IMR-90 (cell line): ENCODE measurements around the gene SCFD2. TPM values are rescaled to one million over a fixed set of nuclear protein-coding genes. Genes with fewer than 3 reads are reported as not detected.
"Not testable (repeated sequence)": the region's sequence is repeated elsewhere in the genome, so short reads cannot be mapped to it uniquely, and the experiment has no call there.

Source experiments
- ATAC-seq: fragments of 200-7000 bp; cut with Tn5 transposase; 2 replicates; pipeline ENCODE4 v1.9.1; 2020; ENCODE audit warnings: low read depth, mild to moderate bottlenecking, moderate library complexity
- BruUV-seq: library from RNA; stranded (reverse); fragments of 400-500 nt; replicated peaks from 2 replicates; lab custom pipeline; 2021; lab: Mats Ljungman, UMichigan
- CTCF ChIA-PET: fragments of 300-600 bp; formaldehyde crosslinking; extraction: SDS; loops from one replicate; lab custom pipeline; 2021; ENCODE audit warnings: antibody characterized with exemption; lab: Yijun Ruan, JAX
- POLR2A ChIA-PET: fragments of 300-600 bp; sonication (Branson Sonifier 250); formaldehyde crosslinking; loops from one replicate; lab custom pipeline; 2022; ENCODE audit warnings: antibody characterized with exemption; ENCODE audit not compliant: unreplicated experiment; lab: Charles Lee
- DNase-seq: peaks from one replicate; pipeline ENCODE4 v3.0.0; 2013
- H2AFZ ChIP-seq: replicated peaks from 2 replicates; pipeline ENCODE3; 2013; ENCODE audit warnings: low read length, mild to moderate bottlenecking; ENCODE audit not compliant: poor library complexity
- H2AK5ac ChIP-seq: 2 replicates; pipeline ENCODE4 v1.6.1; 2013; ENCODE audit warnings: low read depth, low read length, inconsistent platforms
- H2AK9ac ChIP-seq: replicated peaks from 2 replicates; pipeline ENCODE3; 2013; ENCODE audit warnings: mild to moderate bottlenecking, low read depth, low read length, moderate library complexity; ENCODE audit not compliant: poor library complexity
- H2BK120ac ChIP-seq: 2 replicates; pipeline ENCODE4 v1.6.1; 2013; ENCODE audit warnings: low read depth, low read length, inconsistent platforms
- H2BK15ac ChIP-seq: 3 replicates; pipeline ENCODE4 v1.6.1; 2013; ENCODE audit warnings: low read depth, low read length, inconsistent platforms
- H2BK20ac ChIP-seq: 2 replicates; pipeline ENCODE4 v1.6.1; 2013; ENCODE audit warnings: low read depth, mild to moderate bottlenecking, inconsistent platforms, low read length, moderate library complexity
- H2BK5ac ChIP-seq: 2 replicates; pipeline ENCODE4 v1.6.1; 2013; ENCODE audit warnings: mild to moderate bottlenecking, low read depth, low read length, inconsistent platforms; ENCODE audit not compliant: poor library complexity, severe bottlenecking
- H3K14ac ChIP-seq: replicated peaks from 2 replicates; pipeline ENCODE4 v1.6.1; 2013; ENCODE audit warnings: low read depth, low read length, inconsistent platforms
- H3K18ac ChIP-seq: 2 replicates; pipeline ENCODE4 v1.6.1; 2013; ENCODE audit warnings: low read depth, low read length, control low read depth
- H3K23ac ChIP-seq: 2 replicates; pipeline ENCODE4 v1.6.1; 2013; ENCODE audit warnings: low read depth, low read length, inconsistent platforms
- H3K27ac ChIP-seq: 2 replicates; pipeline ENCODE4 v1.5.1; 2013; ENCODE audit warnings: mild to moderate bottlenecking, control low read depth, low read length; ENCODE audit not compliant: insufficient read depth
- H3K27me3 ChIP-seq: 2 replicates; pipeline ENCODE4 v1.6.1; 2013; ENCODE audit warnings: low read length; ENCODE audit not compliant: control insufficient read depth, insufficient read depth
- H3K36me3 ChIP-seq: 2 replicates; pipeline ENCODE4 v1.6.1; 2013; ENCODE audit warnings: low read length, mixed read lengths; ENCODE audit not compliant: control insufficient read depth, insufficient read depth
- H3K4ac ChIP-seq: 2 replicates; pipeline ENCODE4 v1.6.1; 2013; ENCODE audit warnings: low read depth, low read length, inconsistent platforms
- H3K4me1 ChIP-seq: 2 replicates; pipeline ENCODE4 v1.6.1; 2013; ENCODE audit warnings: low read length, mixed read lengths; ENCODE audit not compliant: control insufficient read depth, insufficient read depth
- H3K4me2 ChIP-seq: 2 replicates; pipeline ENCODE4 v1.6.1; 2013; ENCODE audit warnings: low read depth, mild to moderate bottlenecking, control low read depth, low read length, moderate library complexity
- H3K4me3 ChIP-seq: 2 replicates; pipeline ENCODE4 v1.5.1; 2013; ENCODE audit warnings: low read depth, mild to moderate bottlenecking, control low read depth, low read length, moderate library complexity; ENCODE audit not compliant: insufficient read depth
- H3K56ac ChIP-seq: 2 replicates; pipeline ENCODE4 v1.6.1; 2013; ENCODE audit warnings: low read length, inconsistent platforms; ENCODE audit not compliant: insufficient read depth; ENCODE audit errors: extremely low read depth
- H3K79me1 ChIP-seq, 2 experiments: 2 replicates each; pipeline ENCODE4 v1.6.1; 2013; ENCODE audit warnings: low read length in 2 of 2, inconsistent platforms in 1 of 2, low read depth in 1 of 2
- H3K9ac ChIP-seq: 2 replicates; pipeline ENCODE4 v1.6.1; 2013; ENCODE audit warnings: low read depth, low read length, control low read depth
- H3K9me1 ChIP-seq: 2 replicates; pipeline ENCODE4 v1.6.1; 2013; ENCODE audit warnings: low read length, inconsistent platforms; ENCODE audit not compliant: insufficient read depth
- H3K9me3 ChIP-seq: 2 replicates; pipeline ENCODE4 v1.6.1; 2013; ENCODE audit warnings: low read length; ENCODE audit not compliant: control insufficient read depth, insufficient read depth
- H4K20me1 ChIP-seq: 2 replicates; pipeline ENCODE4 v1.6.1; 2013; ENCODE audit warnings: low read length, inconsistent platforms; ENCODE audit not compliant: insufficient read depth
- H4K5ac ChIP-seq: 2 replicates; pipeline ENCODE4 v1.6.1; 2013; ENCODE audit warnings: mild to moderate bottlenecking, low read depth, low read length, control low read depth
- H4K8ac ChIP-seq, 2 experiments: 2 replicates each; pipeline ENCODE4 v1.6.1; 2013; ENCODE audit warnings: low read depth in 2 of 2, low read length in 2 of 2, control low read depth in 1 of 2, inconsistent platforms in 1 of 2
- H4K91ac ChIP-seq: 2 replicates; pipeline ENCODE4 v1.6.1; 2013; ENCODE audit warnings: low read depth, low read length, inconsistent platforms; ENCODE audit not compliant: insufficient read depth
- whole genome bisulfite sequencing, 2 experiments: methylation state at CpG; one replicate each; pipeline versions ENCODE4 v1.1.5 to v1.1.7; 2013; ENCODE audit warnings: missing lambda C conversion rate in 2 of 2; ENCODE audit not compliant: insufficient read length in 1 of 2; ENCODE audit errors: extremely low coverage in 2 of 2; 5-methylcytosine and 5-hydroxymethylcytosine counted together
- dilution Hi-C: fragments of 300-500 bp; cut with HindIII; formaldehyde crosslinking; loops from one replicate; pipeline ENCODE4 v1.14.3; 2018; ENCODE audit warnings: low sequenced_read_pairs; ENCODE audit not compliant: unreplicated experiment
- in situ Hi-C: fragments of 300-500 bp; cut with MboI; formaldehyde crosslinking; loops from 3 replicates; pipeline ENCODE4 v1.14.3; 2019; ENCODE audit warnings: low sequenced_read_pairs, inconsistent platforms, mixed read lengths
- intact Hi-C: fragments of 100-400 bp; cut with micrococcal nuclease; formaldehyde crosslinking; loops from 2 replicates; pipeline ENCODE4 v1.10.0; 2022
- polyA plus RNA-seq, 3 experiments: library from polyadenylated mRNA; depleted of rRNA; stranded (reverse); fragments of >200 nt; gene quantifications; 2 replicates each; pipeline ENCODE4 v1.2.3, GENCODE V29; 2012; ENCODE audit warnings: low replicate concordance in 1 of 3
- total RNA-seq: library from RNA; depleted of rRNA; stranded (reverse); fragments of >200 nt; gene quantifications from 2 replicates; pipeline ENCODE4 v1.2.3, GENCODE V29; 2012
- TF ChIP-seq, protein P1 (sequence below): fragments of 150-350 bp; IDR thresholded peaks from 2 replicates; pipeline ENCODE4 v1.6.1; 2017; ENCODE audit warnings: mild to moderate bottlenecking, antibody characterized with exemption, low read length, low read depth

The SCFD2 gene
- total and polyA plus RNA-seq, 2 of the 4 experiments (the other 2 are of a cell fraction), result 18.9 to 62.4 TPM

DNA sequence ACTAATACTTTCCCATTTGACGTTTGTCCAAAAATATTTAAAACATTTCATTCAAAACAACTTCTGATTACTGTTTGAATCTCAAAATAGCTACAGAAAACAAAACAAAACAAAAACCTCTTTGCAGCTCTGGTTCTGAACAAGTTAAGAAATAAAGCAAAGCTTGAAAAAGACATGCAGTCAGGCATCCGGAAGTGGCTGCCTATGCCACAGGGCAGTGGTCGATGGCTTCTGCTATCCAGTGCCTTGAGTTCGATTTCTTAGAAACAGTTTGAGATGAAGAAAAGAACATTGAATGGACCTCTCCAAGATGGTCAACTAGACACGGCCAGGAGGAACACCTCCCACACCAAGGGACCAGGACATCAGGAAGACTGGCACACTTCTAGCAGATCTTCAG lies 125.3 kb downstream of the SCFD2 start:
- Histone ChIP-seq H4K5ac (no peak overlapping the region), H2BK20ac (no peak overlapping the region), H3K4me2 (no peak overlapping the region), H3K9me1 (peaks cover 14% of the 10 kb centered on the region), H4K20me1 (no peaks in the 10 kb centered on the region; the same call in 1 of the 2 replicates), H3K14ac (no peak overlapping the region; the same call in 1 of the 2 replicates), H3K56ac (no peak overlapping the region), H2BK15ac (no peak overlapping the region), H3K36me3 (no peaks in the 10 kb centered on the region), H3K27ac (no peak overlapping the region), H3K4ac (no peak overlapping the region), H3K18ac (no peak overlapping the region), H3K4me3 (no peak overlapping the region), H4K91ac (no peak overlapping the region), H3K79me1 (peaks cover 12 to 19% of the 10 kb centered on the region in 2 experiments), H3K9ac (no peak overlapping the region), H2BK5ac (no peak overlapping the region), H3K23ac (no peak overlapping the region), H2AFZ (no peak overlapping the region), H2AK9ac (no peak overlapping the region), H2AK5ac (no peak overlapping the region), H3K4me1 (no peaks in the 10 kb centered on the region), H3K9me3 (no peaks in the 10 kb centered on the region), H4K8ac (no peak overlapping the region), H3K27me3 (no peaks in the 10 kb centered on the region), H2BK120ac (no peak overlapping the region)
- in situ Hi-C loops, result no loop called here
- POLR2A ChIA-PET, result no interaction called here
- TF ChIP-seq, protein P1, sequence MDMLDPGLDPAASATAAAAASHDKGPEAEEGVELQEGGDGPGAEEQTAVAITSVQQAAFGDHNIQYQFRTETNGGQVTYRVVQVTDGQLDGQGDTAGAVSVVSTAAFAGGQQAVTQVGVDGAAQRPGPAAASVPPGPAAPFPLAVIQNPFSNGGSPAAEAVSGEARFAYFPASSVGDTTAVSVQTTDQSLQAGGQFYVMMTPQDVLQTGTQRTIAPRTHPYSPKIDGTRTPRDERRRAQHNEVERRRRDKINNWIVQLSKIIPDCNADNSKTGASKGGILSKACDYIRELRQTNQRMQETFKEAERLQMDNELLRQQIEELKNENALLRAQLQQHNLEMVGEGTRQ, result no peak
- dilution Hi-C loops, result no loop called here
- DNase-seq, result no peak
- intact Hi-C loops, result no loop called here
- BruUV-seq, result no TSS peak
- CTCF ChIA-PET, result no interaction called here
- no CpG with 5 or more reads among the region's 5 CpGs for WGBS, 2 experiments
- no peak for ATAC-seq

DNA sequence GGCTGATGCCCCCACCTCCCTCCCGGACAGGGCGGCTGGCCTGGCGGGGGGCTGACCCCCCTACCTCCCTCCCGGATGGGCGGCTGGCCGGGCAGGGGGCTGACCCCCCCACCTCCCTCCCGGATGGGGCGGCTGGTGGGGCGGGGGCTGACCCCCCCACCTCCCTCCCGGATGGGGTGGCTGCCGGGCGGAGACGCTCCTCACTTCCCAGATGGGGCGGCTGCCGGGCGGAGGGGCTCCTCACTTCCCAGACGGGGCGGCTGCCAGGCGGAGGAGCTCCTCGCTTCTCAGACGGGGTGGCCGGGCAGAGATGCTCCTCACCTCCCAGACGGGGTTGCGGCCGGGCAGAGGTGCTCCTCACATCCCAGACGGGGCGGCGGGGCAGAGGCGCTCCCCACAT lies 127.5 kb downstream of the SCFD2 start:
- CTCF ChIA-PET, BruUV-seq: not testable (repeated sequence)
- no CpG with 5 or more reads among the region's 29 CpGs for WGBS, 2 experiments

More for the DNA sequence above, 127.5 kb downstream of the SCFD2 start:
- H3K36me3 ChIP-seq, H4K20me1 ChIP-seq, H2BK120ac ChIP-seq, H2BK5ac ChIP-seq, H3K4me2 ChIP-seq, ATAC-seq, H3K18ac ChIP-seq, H4K91ac ChIP-seq, H3K56ac ChIP-seq, H2AK5ac ChIP-seq, H2AFZ ChIP-seq, in situ Hi-C loops, H2BK20ac ChIP-seq, POLR2A ChIA-PET, H3K4me3 ChIP-seq, H3K27me3 ChIP-seq, H4K8ac ChIP-seq, H3K27ac ChIP-seq, DNase-seq, H3K23ac ChIP-seq, H3K14ac ChIP-seq, H2AK9ac ChIP-seq, H3K4me1 ChIP-seq, dilution Hi-C loops, H3K9ac ChIP-seq, H2BK15ac ChIP-seq, H4K5ac ChIP-seq, H3K9me3 ChIP-seq, H3K4ac ChIP-seq, intact Hi-C loops: not testable (repeated sequence)
- peaks cover 17% of the 10 kb centered on the region for H3K9me1 ChIP-seq
- peaks cover 12 to 24% of the 10 kb centered on the region in 2 experiments for H3K79me1 ChIP-seq
